SK-N-SH (cell line): ENCODE data around the gene CEBPA. TPM values are rescaled to one million over a fixed set of nuclear protein-coding genes. Genes with fewer than 3 reads are reported as not detected.

Source experiments
- CTCF ChIA-PET: fragments of 300-600, 350-600 bp; formaldehyde crosslinking; extraction: SDS; loops from one replicate; lab custom pipeline; 2021; lab: Yijun Ruan, JAX
- POLR2A ChIA-PET: fragments of 350-600 bp; sonication (Branson Sonifier 250); formaldehyde crosslinking; extraction: SDS; loops from one replicate; lab custom pipeline; 2020; ENCODE audit warnings: antibody characterized with exemption, inconsistent platforms; lab: Yijun Ruan, JAX
- DNase-seq: peaks from one replicate; pipeline ENCODE4 v3.0.0; 2012
- H2AFZ ChIP-seq: fragments of 200-600 bp; sonication (generic); 2 replicates; pipeline ENCODE4 v1.8.1; 2016; ENCODE audit warnings: antibody characterized with exemption, mild to moderate bottlenecking, low read depth
- H3F3A ChIP-seq: fragments of 200-600 bp; sonication (generic); replicated peaks from 2 replicates; pipeline ENCODE3; 2016; ENCODE audit warnings: antibody characterized with exemption, mild to moderate bottlenecking; ENCODE audit not compliant: insufficient read depth
- H3K27ac ChIP-seq, 2 experiments: fragments of 200-500 bp in 1 of 2; fragments of 200-600 bp in 1 of 2; sonication (Bioruptor generic) in 1 of 2; sonication (generic), shearing (Covaris generic) in 1 of 2; 2 replicates each; pipeline versions ENCODE4 v1.5.1 to v1.6.1; 2014 to 2016; ENCODE audit warnings: low read depth in 2 of 2, inconsistent platforms in 1 of 2, low read length in 1 of 2, mild to moderate bottlenecking in 1 of 2, mixed read lengths in 1 of 2
- H3K27me3 ChIP-seq: fragments of 200-600 bp; sonication (generic), shearing (Covaris generic); 2 replicates; pipeline ENCODE4 v1.6.1; 2016; ENCODE audit warnings: mixed run types; ENCODE audit not compliant: insufficient read depth
- H3K36me3 ChIP-seq, 2 experiments: fragments of 200-500 bp in 1 of 2; fragments of 200-600 bp in 1 of 2; sonication (Bioruptor generic) in 1 of 2; sonication (generic) in 1 of 2; replicated peaks in 1 of 2; 2 replicates each; pipeline versions ENCODE3 to v1.5.1; 2014 to 2016; ENCODE audit warnings: low read length in 1 of 2, mild to moderate bottlenecking in 1 of 2; ENCODE audit not compliant: insufficient read depth in 2 of 2, control insufficient read depth in 1 of 2
- H3K4me1 ChIP-seq, 2 experiments: fragments of 200-500 bp in 1 of 2; fragments of 200-600 bp in 1 of 2; sonication (Bioruptor generic) in 1 of 2; sonication (generic), shearing (Covaris generic) in 1 of 2; 2 replicates each; pipeline versions ENCODE4 v1.5.1 to v1.6.1; 2014 to 2016; ENCODE audit warnings: low read depth in 1 of 2, low read length in 1 of 2, mixed run types in 1 of 2; ENCODE audit not compliant: insufficient read depth in 2 of 2, control insufficient read depth in 1 of 2
- H3K4me2 ChIP-seq: fragments of 200-600 bp; sonication (generic), shearing (Covaris generic); 2 replicates; pipeline ENCODE4 v1.6.1; 2017; ENCODE audit warnings: mixed run types
- H3K4me3 ChIP-seq, 2 experiments: fragments of 200-500 bp in 1 of 2; fragments of 200-600 bp in 1 of 2; sonication (Bioruptor generic) in 1 of 2; sonication (generic), shearing (Covaris generic) in 1 of 2; 2 replicates each; pipeline versions ENCODE4 v1.5.1 to v1.8.1; 2014 to 2016; ENCODE audit warnings: low read depth in 2 of 2, inconsistent platforms in 1 of 2, low read length in 1 of 2, mild to moderate bottlenecking in 1 of 2, mixed read lengths in 1 of 2, moderate library complexity in 1 of 2
- H3K79me2 ChIP-seq: fragments of 200-600 bp; sonication (generic); 2 replicates; pipeline ENCODE4 v1.8.1; 2017; ENCODE audit warnings: mild to moderate bottlenecking; ENCODE audit not compliant: insufficient read depth
- H3K9ac ChIP-seq: fragments of 200-600 bp; sonication (generic); 2 replicates; pipeline ENCODE4 v1.6.1; 2017; ENCODE audit warnings: mixed run types
- H3K9me2 ChIP-seq: fragments of 200-600 bp; sonication (generic); 2 replicates; pipeline ENCODE4 v1.6.1; 2017; ENCODE audit warnings: mixed run types
- H3K9me3 ChIP-seq: fragments of 200-600 bp; sonication (generic); 2 replicates; pipeline ENCODE4 v1.6.1; 2017; ENCODE audit warnings: mixed run types, mild to moderate bottlenecking, moderate library complexity
- H4K20me1 ChIP-seq: fragments of 200-600 bp; sonication (generic); 2 replicates; pipeline ENCODE4 v1.6.1; 2017; ENCODE audit warnings: mild to moderate bottlenecking, mixed run types; ENCODE audit not compliant: insufficient read depth
- CHD2 ChIP-seq: fragments of 150-350 bp; IDR thresholded peaks from 2 replicates; pipeline ENCODE4 v1.6.1; 2018; ENCODE audit warnings: low read length; ENCODE audit not compliant: partially characterized antibody
- ELF1 ChIP-seq: IDR thresholded peaks from 2 replicates; pipeline ENCODE4 v1.4.0; 2012
- EP300 ChIP-seq, 2 experiments: IDR thresholded peaks; 2 replicates each; pipeline versions ENCODE4 v1.4.0 to v1.6.1; 2012; ENCODE audit warnings: borderline replicate concordance in 1 of 2, low read depth in 1 of 2, low read length in 1 of 2
- GABPA ChIP-seq: IDR thresholded peaks from 2 replicates; pipeline ENCODE4 v1.4.0; 2012; ENCODE audit warnings: low read depth, mild to moderate bottlenecking
- GATA2 ChIP-seq: sonication (generic); formaldehyde crosslinking; IDR thresholded peaks from 2 replicates; pipeline ENCODE4 v1.5.0; 2020; ENCODE audit warnings: mild to moderate bottlenecking, missing genetic modification reagents
- IRF3 ChIP-seq: fragments of 150-350 bp; IDR thresholded peaks from 2 replicates; pipeline ENCODE4 v1.6.1; 2016; ENCODE audit warnings: mild to moderate bottlenecking, low read depth, low read length
- MAX ChIP-seq: IDR thresholded peaks from 2 replicates; pipeline ENCODE4 v1.4.0; 2012; ENCODE audit warnings: low read depth
- MXI1 ChIP-seq: IDR thresholded peaks from 2 replicates; pipeline ENCODE4 v1.6.1; 2012; ENCODE audit warnings: mild to moderate bottlenecking, low read depth, low read length, improper control_type of control experiment
- NFIC ChIP-seq: IDR thresholded peaks from 2 replicates; pipeline ENCODE4 v1.4.0; 2012; ENCODE audit warnings: borderline replicate concordance
- NRF1 ChIP-seq: IDR thresholded peaks from 2 replicates; pipeline ENCODE4 v1.6.1; 2012; ENCODE audit warnings: low read depth, mild to moderate bottlenecking, low read length
- PBX3 ChIP-seq: IDR thresholded peaks from 2 replicates; pipeline ENCODE4; 2012
- RCOR1 ChIP-seq: fragments of 150-350 bp; IDR thresholded peaks from 2 replicates; pipeline ENCODE4 v1.6.1; 2017; ENCODE audit warnings: antibody characterized with exemption, low read length
- REST ChIP-seq: IDR thresholded peaks from 2 replicates; pipeline ENCODE4 v1.6.1; 2012; ENCODE audit warnings: mild to moderate bottlenecking, low read depth, low read length, moderate library complexity
- SIN3A ChIP-seq: IDR thresholded peaks from 2 replicates; pipeline ENCODE4 v1.6.1; 2012; ENCODE audit warnings: low read depth, mild to moderate bottlenecking, low read length, moderate library complexity, borderline replicate concordance
- TAF1 ChIP-seq: IDR thresholded peaks from 2 replicates; pipeline ENCODE4 v1.6.1; 2012; ENCODE audit warnings: low read depth, mild to moderate bottlenecking, low read length, moderate library complexity, borderline replicate concordance
- TCF12 ChIP-seq: IDR thresholded peaks from 2 replicates; pipeline ENCODE4 v1.4.0; 2012
- TEAD4 ChIP-seq: IDR thresholded peaks from 2 replicates; pipeline ENCODE4 v1.4.0; 2012; ENCODE audit warnings: mild to moderate bottlenecking, borderline replicate concordance; ENCODE audit not compliant: insufficient read depth
- USF1 ChIP-seq: IDR thresholded peaks from 2 replicates; pipeline ENCODE4 v1.4.0; 2012; ENCODE audit warnings: low read depth, borderline replicate concordance
- YY1 ChIP-seq: IDR thresholded peaks from 2 replicates; pipeline ENCODE4 v1.4.0; 2012; ENCODE audit warnings: low read depth, mild to moderate bottlenecking
- WGBS: methylation state at CpG from one replicate; pipeline ENCODE4 v1.1.6; 2017; ENCODE audit warnings: low lambda C conversion rate; 5-methylcytosine and 5-hydroxymethylcytosine counted together
- polyA plus RNA-seq, 3 experiments: library from polyadenylated mRNA; depleted of rRNA; stranded (reverse); fragments of >200 nt; gene quantifications; 2 replicates each; pipeline ENCODE4 v1.2.3, GENCODE V29; 2012

Gene CEBPA
- polyA plus RNA-seq, 1 of the 3 experiments (the other 2 are of a cell fraction), result 0.15 TPM

GRCh38 chr19:33297401-33298145 is 4.8 kb downstream of the CEBPA start (continued):
- TF ChIP-seq REST (no peak), MAX (no peak), MXI1 (no peak), RCOR1 (no peak), NRF1 (no peak), EP300 (IDR thresholded peaks at IDR 0.05; ENCODE audit: borderline replicate concordance in 1 of 2, low read depth in 1 of 2, low read length in 1 of 2) (no peak), TAF1 (no peak), TEAD4 (no peak), USF1 (no peak), GABPA (no peak)

GRCh38 chr19:33296488-33296971 is 5.8 kb downstream of the CEBPA start:
- Histone ChIP-seq H3K27me3 (peaks cover 32% of the 10 kb centered on the region), H3K9me3 (no peaks in the 10 kb centered on the region), H3K4me2 (no peak overlapping the region), H3K9me2 (no peaks in the 10 kb centered on the region), H3K36me3 (no peaks in the 10 kb centered on the region), H3K9ac (no peak overlapping the region), H4K20me1 (no peaks in the 10 kb centered on the region), H2AFZ (no peak overlapping the region), H3K4me3 (no peak overlapping the region), H3F3A (no peaks in the 10 kb centered on the region), H3K4me1 (peaks cover 0 to 22% of the 10 kb centered on the region in 2 experiments; a peak in 1 of 4 replicates), H3K27ac (no peak overlapping the region), H3K79me2 (no peaks in the 10 kb centered on the region)
- ChIA-PET POLR2A (interaction anchor here (0.6 kb wide), 1 partner anchor 29 kb away, joined by 4 read pairs; no protein-coding TSS in a partner anchor), CTCF (interaction anchor here (0.8 to 1.8 kb wide), 4 partner anchors 15 to 481 kb away, joined by 3 to 6 read pairs (median 3); no protein-coding TSS in a partner anchor)
- WGBS, result 56% methylated on average over 10 of the region's 14 CpGs
- DNase-seq, result peak; percentile 65
- no peak for TF ChIP-seq GATA2 (CRISPR knock-in tag)
- no peak for TF ChIP-seq PBX3
- TF ChIP-seq IRF3, result no peak
- no peak for TF ChIP-seq MXI1
- no peak for TF ChIP-seq CHD2
- TF ChIP-seq TCF12, result no peak
- no peak for TF ChIP-seq YY1
- no peak for TF ChIP-seq MAX
- no peak for TF ChIP-seq TAF1
- TF ChIP-seq SIN3A, result no peak
- TF ChIP-seq NFIC, result no peak
- no peak for TF ChIP-seq REST
- no peak for TF ChIP-seq ELF1
